Activated CD4-positive, alpha-beta T cell treated with anti-CD3 and anti-CD28 coated beads for 4 hours (primary cell): Measurements from ENCODE around the gene AIM2.
A peak's percentile ranks its signal among the peaks of the same experiment; 100 is the strongest.
"Not testable (repeated sequence)": the region's sequence is repeated elsewhere in the genome, so short reads cannot be mapped to it uniquely, and the experiment has no call there.

Experiments used
- DNase-seq, 2 donors: peaks; one replicate each; pipeline ENCODE4 v3.0.0-alpha.2; 2020

Gene AIM2

DNA sequence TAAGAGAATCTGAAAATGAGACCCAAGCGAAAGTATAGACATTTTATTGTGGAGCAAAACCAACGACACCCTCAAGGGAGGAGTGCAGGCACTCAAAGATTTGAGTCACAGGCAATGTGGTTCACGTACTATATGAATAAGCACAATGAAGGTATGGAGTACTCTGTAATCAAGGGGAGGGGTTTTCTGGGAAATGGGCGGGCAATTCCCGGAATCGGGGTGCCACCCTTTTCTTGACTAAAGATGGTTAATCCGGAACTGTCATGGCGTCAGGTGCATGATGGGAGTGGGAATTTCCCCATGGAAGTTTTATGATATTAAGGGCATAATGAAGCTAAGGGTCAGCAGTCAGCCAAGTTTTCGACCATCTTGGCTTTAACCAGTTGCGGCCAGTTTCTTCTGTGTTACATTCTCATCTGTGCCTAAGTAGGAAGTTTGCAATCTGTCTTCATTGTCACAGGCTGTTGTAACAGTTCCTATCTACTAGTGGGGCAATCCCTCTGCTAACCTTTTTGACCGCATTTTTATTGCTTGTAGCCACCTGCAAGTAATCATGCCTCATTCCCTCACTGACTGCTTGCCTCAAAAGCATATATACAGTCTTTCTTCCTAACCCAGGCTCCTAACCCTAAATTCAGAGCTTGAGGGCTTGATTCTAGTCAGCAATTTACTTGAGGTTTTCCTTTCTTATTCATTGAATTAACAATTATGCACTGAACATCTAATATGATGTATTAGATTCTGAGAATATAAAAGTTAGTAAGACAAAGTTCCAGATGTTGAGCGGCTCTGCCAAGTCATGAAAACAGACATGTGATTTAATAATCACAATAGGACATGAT, 775 bp upstream of the AIM2 start:
- peak; percentile 85 to 94 for DNase-seq

DNA sequence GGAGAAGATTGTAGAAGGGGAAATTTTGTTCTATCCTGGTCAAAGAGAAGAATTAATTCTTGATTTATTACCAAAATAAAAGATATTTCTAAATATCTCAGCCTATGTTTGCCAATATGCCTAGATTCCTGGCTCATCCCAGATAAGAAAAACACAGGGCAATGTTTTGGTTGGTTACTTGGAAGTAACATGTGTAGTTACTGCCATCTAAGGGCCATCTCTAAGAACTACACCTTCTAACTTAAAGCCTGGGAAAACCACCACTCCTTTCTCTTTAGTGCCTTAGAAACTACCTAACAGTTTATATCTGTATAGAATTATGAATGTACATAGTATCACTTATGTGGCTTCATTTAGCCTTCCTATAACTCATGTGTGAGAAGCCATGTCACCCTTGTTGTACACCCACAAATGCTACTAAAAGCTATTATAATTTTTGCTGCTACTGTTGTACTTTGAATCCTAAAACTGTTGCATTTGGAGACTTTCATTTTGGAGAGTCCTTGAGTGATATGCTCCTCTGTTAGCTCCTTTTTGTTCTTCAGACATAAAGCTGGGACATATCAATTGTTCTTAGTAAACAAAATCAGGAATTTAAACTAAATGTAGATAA, 4.5 kb downstream of the AIM2 start:
- DNase-seq: no peak

DNA sequence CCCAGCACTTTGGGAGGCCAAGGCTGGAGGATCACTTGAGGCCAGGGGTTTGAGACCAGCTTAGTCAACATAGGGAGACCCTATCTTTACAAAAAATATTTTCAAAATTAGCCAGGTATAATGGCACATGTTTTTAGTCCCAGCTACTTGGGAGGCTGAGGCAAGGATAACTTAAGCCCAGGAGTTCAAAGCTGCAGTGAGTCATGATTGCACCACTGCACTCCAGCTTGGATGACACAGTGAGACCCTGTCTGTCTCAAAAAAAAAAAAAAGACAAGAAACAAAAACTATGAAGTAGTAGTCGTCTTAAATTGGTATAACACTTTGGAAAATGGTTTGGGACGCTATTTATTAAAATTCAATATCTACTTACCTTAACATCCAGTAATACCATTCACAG, 7.7 kb downstream of the AIM2 start:
- no peak for DNase-seq

DNA sequence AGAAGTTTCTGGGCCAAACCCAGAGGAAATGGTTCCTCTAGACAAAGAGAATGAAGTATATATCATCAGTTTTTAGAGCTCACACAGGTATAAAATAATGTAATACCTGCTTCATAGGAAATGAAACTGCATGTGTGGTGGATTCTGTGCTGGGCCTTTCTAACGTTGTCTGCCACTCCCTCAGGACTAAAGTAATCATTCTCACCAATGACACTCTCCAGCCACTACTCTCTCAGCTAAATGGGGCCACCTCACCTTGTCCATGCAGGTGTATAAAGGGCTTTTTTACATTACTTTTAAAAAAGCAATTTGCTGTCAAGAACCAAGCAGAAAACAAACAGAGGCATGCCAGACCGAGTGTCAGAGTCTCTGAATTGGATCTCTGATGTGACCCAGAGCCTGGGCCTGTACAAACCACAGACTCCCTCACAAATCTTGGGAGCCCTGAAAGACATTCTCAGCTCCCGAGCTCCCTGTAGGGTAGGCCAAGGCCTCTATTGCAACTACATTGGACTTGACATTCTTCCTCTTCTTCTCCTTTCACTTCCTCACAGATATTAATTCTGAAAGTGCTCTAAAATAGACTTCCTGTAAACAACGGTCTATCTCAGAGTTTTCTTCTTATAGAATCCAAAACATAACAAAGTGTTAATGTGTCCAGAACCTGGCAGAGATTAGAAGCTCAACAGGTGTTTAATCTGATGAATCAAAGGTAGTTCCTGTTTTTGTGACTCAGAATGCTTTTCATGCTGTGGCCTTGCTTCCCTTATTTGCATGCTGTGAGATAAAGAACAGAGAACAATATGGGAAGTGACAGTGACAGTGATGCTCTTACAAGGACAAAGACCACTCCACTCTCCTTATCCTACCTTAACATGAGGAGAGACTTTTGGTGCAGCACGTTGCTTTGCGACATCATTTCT, 8.6 kb downstream of the AIM2 start:
- no peak for DNase-seq

DNA sequence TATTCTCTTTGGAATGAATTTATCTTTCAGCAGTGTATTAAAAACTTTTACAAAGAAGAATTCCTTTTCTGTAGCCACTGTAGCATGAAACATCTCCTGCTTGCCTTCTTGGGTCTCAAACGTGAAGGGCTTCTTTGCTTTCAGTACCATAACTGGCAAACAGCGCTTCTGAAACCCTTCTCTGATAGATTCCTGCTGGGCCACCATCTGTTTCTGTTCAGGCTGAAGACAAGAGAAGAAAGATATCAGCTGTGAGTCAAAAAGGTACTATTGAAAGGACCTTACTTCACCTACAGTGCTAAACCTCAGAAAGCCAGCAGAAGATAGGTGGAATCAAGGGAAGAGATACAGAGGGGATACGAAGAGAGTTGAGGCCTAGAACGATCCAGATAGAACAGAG, 10.5 kb downstream of the AIM2 start:
- DNase-seq: no peak

DNA sequence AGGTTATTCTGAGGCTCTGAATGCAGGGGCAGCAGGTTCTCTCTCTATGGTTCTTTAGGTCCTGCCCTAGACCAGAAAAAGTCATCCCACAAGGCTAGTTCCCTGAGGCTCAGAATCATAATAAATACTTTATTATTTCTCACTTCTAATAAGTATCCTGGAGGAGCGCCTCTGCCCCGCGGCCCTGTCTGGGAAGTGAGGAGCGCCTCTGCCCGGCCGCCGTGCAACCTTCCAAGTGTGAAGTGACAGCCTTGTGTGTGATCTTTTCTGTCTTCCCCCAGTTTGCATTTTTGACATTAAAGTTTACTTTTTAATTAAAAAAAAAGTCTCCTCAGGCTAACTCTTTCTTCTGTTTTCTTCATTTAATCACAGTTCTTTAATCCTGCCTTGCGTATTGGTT, 11.5 kb downstream of the AIM2 start:
- DNase-seq: no peak

DNA sequence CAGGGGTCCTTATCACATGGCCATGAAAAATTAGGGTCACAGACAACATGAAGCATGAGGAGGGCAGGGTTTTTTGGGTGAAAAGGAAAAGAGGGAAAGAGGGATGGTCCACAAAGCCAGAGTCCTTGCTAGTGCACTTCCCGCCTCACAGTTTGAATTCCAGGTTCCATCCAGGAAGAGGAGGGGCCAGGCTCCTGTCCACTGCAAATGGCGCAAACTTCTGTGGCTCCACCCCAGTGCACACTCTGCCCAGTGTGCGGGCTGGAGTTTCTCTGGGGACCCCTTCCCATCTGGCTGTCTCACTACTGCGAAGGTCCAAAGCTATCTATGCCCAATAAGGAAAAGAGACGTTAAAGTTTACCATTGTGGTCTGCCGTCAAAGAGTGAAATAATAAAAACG, 17.8 kb downstream of the AIM2 start:
- no peak for DNase-seq

DNA sequence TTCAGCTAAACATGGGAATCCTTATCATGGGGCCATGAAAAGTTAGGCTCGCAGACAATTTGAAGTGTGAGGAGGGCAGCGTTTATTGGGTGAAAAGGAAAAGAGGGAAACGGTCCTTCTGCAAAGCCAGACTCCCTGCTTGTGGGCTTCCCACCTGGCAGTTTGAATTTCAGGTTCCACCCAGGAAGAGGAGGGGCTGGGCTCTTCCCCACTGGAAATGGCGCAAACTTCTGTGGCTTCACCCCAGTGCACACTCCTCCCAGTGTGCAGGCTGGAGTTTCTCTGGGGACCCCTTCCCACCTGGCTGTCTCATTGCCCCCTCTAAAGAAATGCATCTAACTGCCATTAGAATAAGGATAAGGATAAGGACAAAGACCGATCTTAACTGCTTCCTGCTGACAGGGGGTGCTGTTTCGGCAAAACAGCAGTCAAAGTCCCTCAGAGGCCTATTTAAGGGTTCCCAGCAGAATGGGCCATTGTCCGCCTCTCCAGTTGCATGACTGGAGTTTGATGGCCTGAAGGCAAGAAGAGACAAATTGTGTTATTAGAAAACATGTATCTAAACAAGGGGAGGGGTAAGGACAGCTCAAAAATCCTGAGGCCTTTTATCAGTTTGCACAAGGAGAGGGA, 20.4 kb downstream of the AIM2 start:
- DNase-seq: no peak

DNA sequence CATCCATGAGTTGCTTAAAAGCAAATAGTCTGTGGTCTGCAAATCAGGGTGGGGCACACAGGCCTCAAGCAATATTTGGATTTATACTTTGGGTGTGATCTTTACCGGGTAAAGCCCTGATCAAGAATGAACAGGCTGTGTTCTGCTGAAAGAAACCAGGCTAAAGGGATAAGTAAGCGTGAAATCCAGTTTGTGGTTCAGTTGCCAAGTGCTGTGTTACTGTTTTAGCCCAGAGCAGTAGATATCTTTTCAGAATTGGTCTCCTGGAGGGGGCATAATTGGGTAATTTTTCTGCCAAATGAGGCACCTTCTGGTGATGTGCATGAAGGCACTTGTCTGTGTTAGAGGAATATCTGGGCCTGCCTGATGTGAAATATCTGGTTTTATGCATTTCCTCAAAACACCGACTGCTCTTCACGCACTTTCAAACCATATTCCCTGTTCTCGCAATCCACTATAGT, 21.4 kb downstream of the AIM2 start:
- DNase-seq: no peak

DNA sequence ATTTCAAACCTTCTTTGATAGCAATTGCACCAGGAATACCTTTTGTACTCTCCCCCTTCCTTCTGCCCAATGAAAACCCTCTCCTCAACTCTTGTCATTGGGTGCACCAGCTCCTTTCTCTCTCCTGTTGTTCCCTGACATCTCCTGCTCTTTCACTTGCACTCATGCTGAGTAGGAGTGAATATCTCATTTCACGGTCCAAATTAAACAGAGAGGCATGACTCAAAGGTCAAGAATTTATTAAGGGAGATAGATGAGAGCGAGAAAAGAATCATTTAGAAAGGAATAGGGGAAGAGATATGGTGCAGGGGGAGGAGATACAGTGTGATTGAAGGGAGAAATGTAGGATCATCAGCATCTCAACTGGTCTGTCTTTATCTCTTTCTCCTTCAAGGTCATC, 22.1 kb downstream of the AIM2 start:
- no peak for DNase-seq

DNA sequence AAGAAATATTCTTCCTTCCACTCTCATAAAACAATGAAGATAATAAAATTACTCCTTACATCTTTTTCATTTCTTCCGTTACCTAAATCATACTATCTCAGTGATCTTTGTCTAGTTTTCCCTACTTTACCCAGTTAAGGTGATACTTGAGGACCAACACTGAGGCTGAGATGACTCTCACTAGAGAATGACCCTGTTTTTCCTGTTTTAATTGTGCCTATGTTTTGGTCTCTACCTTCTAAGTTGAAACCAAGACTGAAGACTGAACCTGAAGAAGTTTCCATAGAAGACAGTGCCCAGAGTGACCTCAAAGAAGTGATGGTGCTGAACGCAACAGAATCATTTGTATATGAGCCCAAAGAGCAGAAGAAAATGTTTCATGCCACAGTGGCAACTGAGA, 25.1 kb downstream of the AIM2 start:
- no peak for DNase-seq

DNA sequence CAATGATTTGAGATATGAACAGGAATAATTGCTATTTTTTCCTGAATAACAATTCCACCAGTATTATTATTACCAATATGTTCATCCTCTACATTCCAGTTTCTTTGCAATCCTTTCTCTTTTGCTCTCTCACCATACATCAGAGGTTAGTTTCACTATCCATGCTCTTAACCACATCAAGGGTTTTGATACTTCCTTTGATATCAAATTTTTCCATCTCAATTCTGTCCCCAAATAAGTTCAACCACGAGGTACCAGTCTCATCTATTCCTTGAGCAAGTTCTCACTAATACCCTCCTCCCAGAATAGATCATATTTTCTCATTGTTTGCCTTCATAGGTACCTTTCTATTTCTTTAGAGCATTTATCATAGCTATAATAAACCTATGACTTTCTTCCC, 30.1 kb downstream of the AIM2 start:
- not testable (repeated sequence) for DNase-seq

DNA sequence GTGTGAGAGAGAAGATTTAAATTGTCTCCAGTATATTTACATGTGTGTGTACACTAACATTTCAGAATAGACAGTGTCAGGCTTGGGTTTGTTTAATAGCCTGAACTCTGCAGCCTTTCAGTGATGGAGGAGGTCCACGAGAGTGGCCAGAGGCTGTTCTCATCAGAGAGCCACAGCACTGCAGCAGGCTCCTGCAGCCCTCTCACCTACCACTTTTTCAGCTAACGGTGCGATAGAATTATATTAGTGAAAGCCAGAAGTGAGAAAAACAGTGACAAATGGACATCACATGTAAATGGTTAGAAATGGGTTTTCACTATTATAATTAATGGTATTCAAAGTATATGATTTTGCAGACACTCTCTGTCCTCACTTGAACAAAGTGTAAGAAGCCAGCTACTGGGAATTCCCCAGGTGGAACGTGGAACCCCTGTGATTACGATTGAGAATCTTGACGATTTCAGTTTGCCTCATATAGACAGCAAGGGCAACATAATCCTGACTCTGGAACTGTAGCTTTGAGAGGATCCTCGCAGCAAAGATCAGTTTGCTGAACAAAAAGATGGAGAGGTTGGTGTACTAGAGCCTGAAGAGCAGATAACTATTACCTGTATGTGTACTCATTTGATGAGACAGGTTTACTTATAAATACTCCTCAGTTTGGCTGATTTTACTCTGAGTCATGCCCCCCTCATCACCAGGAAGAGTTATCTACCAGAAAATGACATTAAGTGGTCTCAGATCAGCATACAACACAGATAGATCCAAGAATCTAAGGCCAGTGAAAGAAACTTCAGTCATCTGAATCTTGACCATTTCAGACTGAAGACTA, 35.5 kb downstream of the AIM2 start:
- no peak for DNase-seq

DNA sequence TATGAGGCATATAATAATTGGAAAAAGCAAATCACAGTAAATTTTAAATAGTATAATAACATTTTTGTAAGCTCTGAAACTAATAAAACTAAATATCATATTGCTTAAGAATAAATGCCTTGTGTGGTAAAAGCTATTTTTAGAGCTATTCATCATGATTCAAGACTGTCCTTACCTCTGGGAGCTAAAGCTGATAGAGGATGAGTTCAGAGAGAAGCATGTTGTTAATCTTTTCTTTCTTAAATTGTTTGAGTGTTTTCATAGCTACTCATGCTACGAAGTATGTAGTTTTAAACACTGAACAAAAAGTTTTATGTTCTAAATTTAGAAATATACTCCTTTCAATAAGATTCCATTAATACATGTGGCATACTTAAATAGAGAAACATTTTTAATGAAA, 36.4 kb downstream of the AIM2 start:
- DNase-seq: no peak

DNA sequence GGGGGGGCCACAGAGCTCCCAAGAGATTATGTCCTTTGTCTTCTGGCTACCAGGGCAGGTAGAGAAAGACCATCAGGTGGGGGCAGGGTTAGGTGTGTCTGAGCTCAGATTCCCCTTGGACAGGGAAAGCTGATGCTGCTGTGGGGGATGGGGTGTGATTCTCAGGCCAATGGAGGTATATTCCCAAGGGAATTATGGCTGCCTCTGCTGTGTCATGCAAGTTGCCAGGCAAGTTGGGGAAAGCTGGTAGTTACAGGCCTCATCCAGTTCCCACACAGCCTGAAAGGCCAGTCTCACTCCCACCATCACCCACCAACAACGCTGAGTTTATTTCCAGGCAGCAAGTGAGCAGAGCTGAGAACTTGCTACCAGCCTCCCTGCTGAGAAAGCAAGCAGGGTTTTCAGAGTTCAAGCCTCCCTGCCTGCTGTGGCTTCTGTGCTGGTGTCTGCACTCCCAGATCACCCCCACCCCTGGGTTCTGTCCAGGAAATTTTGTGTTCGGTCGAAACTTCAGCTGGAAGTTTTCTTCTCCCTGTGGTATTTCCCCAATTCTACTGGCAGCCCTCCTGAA, 45.6 kb downstream of the AIM2 start:
- no peak for DNase-seq

DNA sequence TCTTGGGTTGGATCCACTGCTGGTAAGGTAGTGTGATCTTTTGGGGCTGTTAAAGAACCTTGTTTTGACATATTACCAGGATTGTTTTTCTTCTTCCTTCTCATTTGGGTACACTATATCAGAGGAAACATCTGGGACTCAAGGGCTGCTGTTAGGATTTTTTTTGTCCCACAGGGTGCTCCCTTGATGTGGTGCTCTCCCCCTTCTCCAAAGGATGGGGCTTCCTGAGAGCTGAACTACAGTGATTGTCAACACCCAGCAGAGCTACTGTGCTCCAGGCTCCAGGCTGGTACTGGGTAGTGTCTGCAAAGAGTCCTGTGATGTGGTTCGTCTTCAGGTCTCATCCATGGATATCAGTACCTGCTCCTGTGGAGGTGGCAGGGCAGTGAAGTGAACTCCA, 46.3 kb downstream of the AIM2 start:
- no peak for DNase-seq

DNA sequence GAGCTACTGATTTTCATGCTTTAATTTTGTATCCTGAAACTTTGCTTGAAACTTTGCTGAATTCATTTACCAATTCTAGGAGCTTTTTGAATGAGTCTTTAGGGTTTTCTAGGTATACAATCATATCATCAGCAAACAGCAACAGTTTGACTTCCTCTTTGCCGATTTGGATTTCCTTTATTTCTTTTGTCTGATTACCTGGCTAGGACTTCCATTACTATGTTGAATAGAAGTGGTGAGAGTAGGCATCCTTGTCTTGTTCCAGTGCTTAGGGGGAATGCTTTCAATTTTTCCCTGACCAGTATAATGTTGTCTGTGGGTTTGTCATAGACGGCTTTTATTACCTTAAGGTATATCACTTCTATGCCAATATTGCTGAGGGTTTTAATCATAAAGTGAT, 49.7 kb downstream of the AIM2 start:
- not testable (repeated sequence) for DNase-seq

DNA sequence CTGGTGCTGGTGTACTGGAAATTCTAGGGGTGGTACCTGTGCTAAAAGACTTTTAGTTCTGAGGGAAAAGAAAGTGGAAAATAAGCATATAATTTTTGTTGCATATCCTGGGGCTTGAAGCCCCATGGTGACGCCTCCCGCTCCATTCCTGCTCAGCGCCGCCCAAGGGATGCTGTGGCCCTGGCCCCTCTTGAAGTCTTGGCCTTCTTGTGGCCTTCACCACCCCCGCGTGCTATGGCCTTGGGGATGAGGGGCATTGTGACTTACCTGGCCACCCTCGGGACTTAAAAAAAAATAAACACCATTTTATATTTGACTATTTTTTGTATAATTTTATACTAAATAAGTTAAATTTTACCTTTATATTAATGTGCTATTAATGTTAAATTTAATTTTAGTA, 51.5 kb downstream of the AIM2 start:
- no peak for DNase-seq

DNA sequence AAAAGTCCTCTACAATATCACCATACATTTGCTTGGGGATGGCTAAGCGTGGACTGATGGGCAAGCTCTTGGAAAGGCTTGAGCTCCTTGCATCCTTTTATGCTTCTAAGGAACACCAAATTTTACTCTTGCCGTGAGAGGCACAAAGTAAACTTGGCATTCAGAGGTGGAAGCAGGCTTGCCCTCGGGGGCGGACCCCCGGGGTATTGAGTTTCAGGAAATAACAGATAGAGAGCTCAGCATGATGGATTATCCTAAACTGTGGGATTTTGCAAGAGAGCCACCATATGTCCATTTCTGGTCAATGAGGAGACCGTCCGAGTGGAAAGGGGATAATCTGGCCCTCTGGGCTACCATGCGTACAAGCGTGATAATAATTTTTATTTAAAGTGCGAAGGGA, 52.8 kb downstream of the AIM2 start:
- no peak for DNase-seq

DNA sequence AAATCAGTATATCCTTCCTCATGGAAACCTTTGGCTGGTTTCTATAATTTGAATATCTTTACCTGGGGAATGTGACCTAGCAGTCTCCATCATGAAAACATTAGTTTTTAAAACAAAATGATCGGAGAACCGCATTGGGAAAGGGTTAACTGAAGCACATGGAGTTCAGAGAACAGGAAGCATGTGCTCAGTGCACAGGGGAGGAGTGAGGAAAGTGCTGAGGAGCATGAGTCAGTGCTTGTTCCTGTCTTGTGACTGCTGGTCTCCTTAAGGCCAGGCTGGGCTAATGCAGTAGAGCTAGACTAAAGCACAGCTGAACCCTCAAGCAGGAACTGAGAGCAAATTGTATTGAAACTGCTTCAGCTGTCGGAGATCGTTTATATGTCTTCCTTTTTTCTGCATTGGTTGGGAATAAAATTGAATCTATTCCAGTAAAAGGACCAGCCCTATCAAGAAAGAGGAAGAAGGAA, 61.1 kb downstream of the AIM2 start:
- peak; percentile 71 to 75 for DNase-seq

DNA sequence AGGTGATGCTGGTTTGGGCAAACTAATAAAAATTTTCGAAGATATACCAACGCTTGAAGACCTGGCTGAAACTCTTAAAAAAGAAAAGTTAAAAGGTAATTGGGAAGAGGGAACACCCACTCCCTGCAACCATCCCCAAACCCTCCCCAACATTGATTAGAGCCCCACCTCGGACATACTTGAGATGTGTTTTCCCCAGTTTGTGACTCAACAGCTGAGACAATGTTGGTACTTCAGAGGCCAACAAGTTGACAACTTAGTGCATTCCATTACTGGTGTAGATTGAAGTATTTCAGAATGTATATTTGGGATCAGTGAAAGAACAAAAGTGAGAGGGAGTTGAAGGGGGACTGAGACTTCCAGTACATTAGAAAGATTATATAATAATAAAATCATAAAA, 61.7 kb downstream of the AIM2 start:
- DNase-seq: no peak
